Measurements from ENCODE around the gene SERGEF.

SERGEF gene

DNA sequence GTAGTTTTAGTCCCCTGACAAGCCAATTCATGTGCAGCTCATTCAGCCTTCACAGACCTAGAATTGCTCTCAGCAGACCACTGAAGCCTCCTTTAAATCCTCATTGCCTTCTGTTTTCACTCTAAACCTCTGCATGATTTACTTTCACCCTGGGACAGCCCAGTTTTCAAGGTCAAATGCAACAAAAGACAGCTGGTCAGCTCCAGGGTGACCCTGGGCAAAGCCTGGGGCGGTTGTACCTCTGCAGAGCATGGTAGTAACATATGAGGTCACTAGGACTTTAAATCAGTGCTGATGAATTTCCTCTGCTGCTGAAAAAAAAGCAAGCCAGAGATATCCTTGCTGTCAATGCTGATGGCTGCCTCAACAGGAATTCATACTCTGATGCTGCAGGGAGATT, 62.2 kb downstream of the SERGEF start:
- no peak for DNase-seq

GRCh38 chr11:17948296-17948695, 64.6 kb downstream of the SERGEF start:
- DNase-seq: no peak

- no peak for DNase-seq
These were observed 73.3 kb downstream of the SERGEF start for GRCh38 chr11:17939542-17939941.

GRCh38 chr11:17936790-17937189, 76.1 kb downstream of the SERGEF start:
- DNase-seq: no peak

GRCh38 chr11:17934194-17934593, 78.7 kb downstream of the SERGEF start:
- DNase-seq: no peak

GRCh38 chr11:17933708-17934107, 79.1 kb downstream of the SERGEF start:
- DNase-seq: no peak

GRCh38 chr11:17932472-17932871, 80.4 kb downstream of the SERGEF start:
- no peak for DNase-seq

DNA sequence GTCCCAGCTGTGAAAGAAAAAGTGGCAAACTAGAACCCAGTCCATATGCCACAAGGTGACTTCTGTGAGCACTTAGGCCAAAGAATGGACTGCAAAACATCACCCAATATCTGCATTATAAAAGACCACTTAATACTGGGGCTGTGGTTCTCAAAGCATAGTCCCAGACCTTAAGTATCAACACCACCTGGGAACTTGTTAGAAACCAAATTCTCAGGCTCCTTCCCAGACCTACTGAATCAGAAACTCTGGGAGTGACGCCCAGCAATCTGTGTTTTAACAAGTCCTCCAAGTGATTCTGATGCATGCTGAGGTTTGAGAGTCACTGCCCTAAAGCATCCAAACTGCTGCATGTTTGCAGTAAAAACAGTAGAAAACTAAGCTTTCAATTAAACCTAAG, 81.3 kb downstream of the SERGEF start:
- DNase-seq: no peak

GRCh38 chr11:17930544-17931125, 82.2 kb downstream of the SERGEF start:
- no peak for DNase-seq

- no peak for DNase-seq
These were observed 83.7 kb downstream of the SERGEF start for GRCh38 chr11:17929171-17929570.

- DNase-seq: peak; percentile 47
These were observed 85.0 kb downstream of the SERGEF start for GRCh38 chr11:17927681-17928343.

DNA sequence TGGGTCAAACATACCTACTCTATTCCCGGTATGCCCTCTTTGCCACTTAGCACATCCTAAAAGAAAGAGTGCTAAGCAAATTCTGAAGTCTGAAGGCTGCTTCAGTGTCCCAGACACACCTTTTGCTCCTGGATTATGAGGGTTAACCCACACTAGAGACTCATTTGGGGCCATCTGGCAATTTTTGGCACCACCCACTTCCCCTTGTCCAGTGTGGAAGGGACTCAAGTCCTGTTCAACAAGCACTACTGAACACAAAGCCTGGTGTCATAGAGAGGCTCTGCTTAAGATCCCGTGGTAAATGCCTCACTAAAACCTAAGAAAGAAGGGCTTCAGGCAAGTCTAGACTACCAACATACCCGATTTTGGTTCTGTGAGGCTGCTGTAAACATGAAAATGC, 85.8 kb downstream of the SERGEF start:
- DNase-seq: no peak

DNA sequence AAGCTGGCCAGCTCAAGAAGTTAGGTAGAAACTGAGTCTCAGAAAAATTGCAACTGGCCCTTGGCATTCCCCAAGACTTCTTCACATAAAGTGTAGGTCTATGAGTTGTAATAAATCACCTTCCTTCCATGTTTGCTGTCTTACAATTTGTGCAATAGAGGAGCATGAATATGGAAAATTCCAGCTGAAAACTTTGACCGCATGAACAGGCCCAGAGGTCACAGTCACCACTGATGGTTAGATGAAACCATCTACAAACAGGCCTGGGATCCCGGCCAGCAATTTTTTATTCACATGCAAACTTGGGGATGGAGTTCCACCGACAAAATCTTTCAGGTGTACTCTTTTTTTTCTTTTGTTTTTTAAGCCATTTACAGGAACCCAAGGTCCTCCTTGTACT, 88.1 kb downstream of the SERGEF start:
- DNase-seq: no peak

DNA sequence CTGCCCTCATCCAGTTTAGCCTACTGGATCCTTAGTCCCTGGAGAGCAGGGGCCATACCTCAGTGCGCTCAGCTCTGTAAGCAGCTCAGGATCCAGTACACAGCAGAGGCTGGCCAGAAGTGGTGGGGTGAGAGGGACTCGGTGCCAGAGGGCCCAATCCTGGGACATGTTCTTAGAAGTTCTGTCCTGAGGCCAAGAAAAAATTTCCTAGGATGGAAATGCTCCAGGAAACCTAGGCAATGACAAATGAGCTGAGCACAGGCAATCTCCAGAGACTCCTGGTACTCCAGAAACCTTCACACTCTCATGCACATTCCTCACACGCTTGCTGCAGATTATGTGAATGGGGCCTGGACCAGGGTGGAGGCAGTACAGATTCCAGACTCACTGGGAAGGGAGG, 89.6 kb downstream of the SERGEF start:
- DNase-seq: no peak

DNA sequence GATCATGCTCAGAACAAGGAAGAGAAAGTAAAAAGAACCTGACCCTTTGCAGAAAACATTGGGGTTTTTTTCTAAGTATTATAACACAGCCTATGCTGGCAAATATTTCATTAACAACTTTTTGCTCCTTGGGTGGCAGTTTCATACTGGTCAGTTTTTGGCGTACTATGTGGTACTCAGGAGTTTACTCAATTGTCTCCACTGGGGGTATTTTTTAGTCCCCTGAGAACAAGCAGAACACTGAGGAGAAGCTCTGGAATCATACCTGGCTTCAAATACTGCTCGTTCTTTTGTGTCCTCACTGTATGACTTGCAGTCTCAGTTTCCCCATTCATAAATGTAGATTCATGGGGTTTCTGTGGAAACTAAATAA, 90.4 kb downstream of the SERGEF start:
- DNase-seq: no peak

DNA sequence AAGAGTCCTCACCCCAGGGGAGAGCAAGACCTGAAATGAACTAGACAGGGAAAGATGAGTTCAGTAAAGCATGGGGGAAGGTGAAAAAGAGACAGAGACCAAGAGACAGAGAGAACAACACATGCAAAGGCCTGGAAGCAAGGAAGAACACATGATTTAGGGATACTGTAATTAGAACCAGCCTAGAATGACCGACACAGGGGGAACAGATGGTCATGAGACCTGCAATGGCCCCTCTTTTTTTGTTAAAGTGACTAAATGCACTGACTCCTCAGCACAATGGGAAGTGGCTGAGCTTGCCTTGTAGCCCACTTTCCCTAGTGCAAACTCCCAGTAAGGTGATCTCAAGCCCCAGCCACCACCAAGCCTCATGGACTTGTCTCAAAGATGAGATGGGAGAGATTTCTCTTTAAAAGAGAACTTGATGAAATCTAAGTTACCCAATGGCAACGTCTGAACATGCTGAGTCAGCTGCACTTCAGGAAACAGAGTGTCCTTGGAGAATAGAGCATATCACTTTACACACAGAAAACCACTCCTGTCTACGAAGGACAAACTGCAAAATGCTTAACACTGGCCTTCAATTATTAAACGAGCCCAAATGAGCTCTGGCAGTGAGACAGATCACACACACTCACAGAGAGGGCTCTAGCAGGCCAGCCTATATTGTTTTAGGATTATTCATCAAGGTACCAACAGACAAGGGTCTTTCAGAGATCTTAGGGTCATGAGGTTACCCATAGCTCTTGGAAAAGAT, 91.0 kb downstream of the SERGEF start:
- peak; percentile 54 for DNase-seq

DNA sequence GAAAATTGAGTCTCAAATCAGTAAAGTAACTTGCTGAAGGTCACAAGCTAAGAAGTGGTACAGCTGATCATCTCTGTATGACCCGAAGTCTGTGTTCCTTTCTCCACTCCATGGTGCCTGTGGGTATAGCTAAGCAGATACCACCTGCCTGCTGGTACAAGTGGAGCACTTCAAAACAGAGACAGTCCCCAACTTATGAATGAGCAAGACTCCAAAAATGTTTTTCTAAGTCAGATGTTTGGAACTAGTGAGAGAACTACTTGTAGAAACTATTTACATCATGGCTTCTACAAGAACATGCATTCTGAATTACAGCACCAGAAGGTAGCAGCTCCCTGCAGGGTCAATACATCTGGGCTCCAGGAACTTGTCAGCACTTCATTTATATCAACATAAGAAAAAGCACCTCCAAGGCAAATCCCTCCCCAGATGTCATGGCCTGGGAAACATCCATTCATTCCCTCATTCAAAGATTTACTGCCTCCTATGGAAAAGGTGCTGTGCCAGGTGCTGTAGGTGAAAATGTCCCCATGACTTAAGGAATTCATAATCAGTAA, 94.7 kb downstream of the SERGEF start:
- no peak for DNase-seq

GRCh38 chr11:17917556-17917955, 95.3 kb downstream of the SERGEF start:
- DNase-seq: no peak

- no peak for DNase-seq
These were observed 97.2 kb downstream of the SERGEF start for GRCh38 chr11:17915500-17916143.

- no peak for DNase-seq
These were observed 97.9 kb downstream of the SERGEF start for GRCh38 chr11:17914957-17915356.

DNA sequence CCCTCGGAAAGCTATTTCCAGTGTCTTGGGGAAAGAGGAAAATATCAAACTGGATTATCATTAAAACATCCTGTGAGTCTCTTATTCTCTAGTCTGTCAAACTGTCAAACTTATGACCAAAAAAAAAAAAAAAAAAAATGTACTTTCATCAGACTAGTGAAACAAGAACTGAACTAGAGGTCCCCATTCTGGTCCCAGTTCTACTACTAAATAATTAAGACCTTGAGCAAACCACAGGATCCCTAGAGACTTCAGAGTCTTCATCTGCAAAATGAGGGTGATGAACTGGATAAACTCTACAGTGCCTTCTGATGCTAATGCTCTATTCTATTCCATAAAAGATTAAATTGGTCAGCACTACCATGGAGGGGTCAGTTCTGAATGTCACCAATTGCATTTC, 105.8 kb downstream of the SERGEF start:
- DNase-seq: no peak

GRCh38 chr11:17906436-17906835, 106.4 kb downstream of the SERGEF start:
- DNase-seq: no peak

DNA sequence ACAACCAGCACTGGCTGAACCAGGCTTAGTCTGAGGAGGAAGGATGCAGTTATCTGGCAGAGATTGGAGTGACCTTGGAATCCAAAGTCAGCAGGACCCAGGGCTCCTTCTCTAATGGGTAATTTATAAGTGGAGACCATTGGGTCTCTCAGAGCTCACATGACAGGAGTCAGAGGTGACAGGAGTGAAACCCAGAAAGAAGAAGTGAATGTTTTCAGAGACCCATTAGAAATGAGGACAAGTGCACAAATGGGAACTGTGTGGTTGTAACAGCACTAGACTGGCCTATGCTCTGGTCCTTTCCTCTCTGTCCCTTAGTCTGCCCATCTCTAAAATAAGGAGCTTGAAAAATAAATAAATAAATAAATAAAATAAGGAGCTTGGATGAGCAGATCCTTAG, 107.4 kb downstream of the SERGEF start:
- no peak for DNase-seq

DNA sequence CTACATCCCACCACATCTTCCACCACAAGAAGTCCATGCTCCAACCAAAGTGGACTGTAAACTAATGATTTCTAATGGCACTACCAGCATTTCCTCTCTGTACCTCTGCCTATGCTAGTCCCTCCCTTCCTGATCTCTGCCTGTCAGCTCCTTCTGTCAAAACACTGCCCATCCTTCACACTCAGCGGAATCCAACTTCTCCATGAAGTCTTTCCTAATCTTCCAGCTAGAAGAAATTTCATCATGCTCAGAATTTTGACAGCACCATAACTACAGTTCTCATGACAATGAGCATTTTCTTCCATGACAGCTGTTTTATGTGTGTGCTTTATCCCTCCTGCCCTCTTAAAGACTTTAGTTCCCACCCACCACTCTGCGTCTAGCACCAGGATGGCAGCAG, 111.4 kb downstream of the SERGEF start:
- DNase-seq: no peak

All from DMS79 (cell line).